Activated naive CD4-positive, alpha-beta T cell treated with Interleukin-2 at 50 U/mL for 16 hours (primary cell): ENCODE data around the gene RSPH9.
"Not testable (repeated sequence)": the region's sequence is repeated elsewhere in the genome, so short reads cannot be mapped to it uniquely, and the experiment has no call there.

Experiments
- DNase-seq: peaks from one replicate; pipeline ENCODE4 v3.0.0-alpha.2; 2020

RSPH9 gene

DNA sequence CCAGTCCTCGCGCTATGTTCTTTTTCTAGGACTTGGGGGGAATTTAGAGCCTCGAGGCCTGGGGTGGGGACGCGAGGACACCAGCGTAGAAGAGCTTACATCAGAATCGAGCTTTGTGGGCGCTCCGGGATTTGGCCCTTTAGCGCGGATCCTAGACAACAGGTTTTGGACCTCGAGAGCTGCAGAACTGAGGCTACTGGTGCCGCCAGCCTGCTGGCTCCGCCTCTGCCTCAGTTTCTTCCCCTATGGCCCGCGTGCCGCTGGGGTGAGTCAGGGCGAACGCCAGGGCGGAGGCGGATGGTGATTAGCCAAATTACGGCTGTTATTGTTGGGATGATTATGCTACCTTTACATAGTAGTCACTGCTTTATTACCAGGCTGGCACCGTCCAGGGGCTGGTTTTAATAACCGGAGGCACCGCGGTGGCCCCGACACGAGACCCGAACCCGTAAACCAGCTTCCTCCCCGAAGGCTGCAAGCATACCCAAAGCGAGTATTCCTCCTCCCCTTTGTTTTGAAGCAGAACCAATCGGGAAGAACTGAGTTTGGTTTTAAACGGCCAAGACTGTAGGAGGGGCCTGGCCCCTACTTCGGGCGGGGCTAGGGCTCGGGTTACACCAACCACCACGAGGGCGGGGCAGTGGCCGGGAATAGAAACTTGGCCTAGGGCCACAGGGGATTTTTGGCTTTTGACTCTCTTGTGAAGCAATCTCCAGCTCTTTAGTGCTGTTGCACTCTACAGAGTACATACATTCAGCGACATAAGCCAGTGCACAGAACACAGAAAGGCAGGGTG lies 15.1 kb upstream of the RSPH9 start:
- DNase-seq = peak; percentile 92

- no peak for DNase-seq
Observed at GRCh38 chr6:43630980-43631619, 13.7 kb upstream of the RSPH9 start.

GRCh38 chr6:43633002-43633401 lies 11.8 kb upstream of the RSPH9 start:
- DNase-seq = not testable (repeated sequence)

DNA sequence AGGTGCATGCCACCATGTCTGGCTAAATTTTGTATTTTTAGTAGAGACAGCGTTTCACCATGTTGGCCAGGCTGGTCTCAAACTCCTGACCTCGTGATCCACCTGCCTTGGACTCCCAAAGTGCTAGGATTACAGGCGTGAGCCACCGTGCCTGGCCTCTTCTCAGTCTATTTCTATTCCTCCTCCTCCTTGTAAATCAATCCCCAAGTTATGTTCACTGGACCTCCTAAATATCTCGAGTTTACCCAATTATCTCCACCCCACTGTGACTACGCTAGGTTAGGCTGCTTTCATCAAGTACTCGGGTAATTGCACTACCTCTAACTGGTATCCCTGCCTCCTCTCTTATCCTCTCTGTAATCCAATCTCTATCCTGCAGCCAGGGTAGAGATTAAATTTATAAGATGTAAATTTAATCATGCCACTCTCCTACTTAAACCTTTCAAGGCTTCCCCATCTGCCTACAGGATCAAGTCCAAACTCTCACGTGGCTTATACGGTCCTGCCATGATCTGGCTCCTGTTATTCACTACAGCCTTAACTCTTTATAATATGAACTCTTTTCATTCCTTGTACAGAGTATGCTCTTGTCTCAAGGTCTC lies 10.0 kb upstream of the RSPH9 start:
- DNase-seq = no peak

GRCh38 chr6:43635387-43636307 lies 9.2 kb upstream of the RSPH9 start, which contains the start of gene MAD2L1BP:
MAD2L1BP (plus strand) TSS chr6:43635840; CDS start chr6:43635876, 36 bp downstream.
- peak; percentile 90 for DNase-seq

DNA sequence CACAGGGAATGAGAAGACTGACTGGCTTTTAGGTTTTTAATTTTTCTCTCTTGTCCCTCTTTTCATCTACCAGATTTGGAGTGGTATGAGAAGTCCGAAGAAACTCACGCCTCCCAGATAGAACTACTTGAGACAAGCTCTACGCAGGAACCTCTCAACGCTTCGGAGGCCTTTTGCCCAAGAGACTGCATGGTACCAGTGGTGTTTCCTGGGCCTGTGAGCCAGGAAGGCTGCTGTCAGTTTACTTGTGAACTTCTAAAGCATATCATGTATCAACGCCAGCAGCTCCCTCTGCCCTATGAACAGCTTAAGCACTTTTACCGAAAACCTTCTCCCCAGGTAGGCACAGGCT lies 8.6 kb upstream of the RSPH9 start:
- DNase-seq = peak; percentile 7

GRCh38 chr6:43639984-43640800 lies 4.6 kb upstream of the RSPH9 start:
- DNase-seq = no peak

GRCh38 chr6:43645613-43645964 lies 753 bp downstream of the RSPH9 start:
- DNase-seq = no peak

- no peak for DNase-seq
Observed at GRCh38 chr6:43647613-43648012, 2.8 kb downstream of the RSPH9 start.

DNA sequence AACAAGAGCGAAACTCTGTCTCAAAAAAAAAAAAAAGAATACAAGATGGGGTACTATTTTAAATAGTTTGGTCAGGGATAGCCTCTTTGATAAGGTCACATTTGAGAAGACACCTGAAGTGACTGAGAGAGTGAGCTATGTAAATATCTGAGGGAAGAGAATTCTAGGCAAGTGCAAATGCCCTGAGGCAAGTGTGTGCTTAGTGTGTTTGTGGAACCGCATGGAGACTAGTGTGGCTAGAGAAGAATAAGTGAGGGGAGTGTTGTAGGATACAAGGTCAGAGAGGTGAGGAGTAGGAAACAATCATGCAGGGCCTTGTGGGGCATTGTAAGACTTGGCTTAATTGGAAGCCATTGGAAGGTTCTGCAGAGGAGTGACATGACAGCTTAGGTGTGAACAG lies 3.4 kb downstream of the RSPH9 start:
- no peak for DNase-seq

DNA sequence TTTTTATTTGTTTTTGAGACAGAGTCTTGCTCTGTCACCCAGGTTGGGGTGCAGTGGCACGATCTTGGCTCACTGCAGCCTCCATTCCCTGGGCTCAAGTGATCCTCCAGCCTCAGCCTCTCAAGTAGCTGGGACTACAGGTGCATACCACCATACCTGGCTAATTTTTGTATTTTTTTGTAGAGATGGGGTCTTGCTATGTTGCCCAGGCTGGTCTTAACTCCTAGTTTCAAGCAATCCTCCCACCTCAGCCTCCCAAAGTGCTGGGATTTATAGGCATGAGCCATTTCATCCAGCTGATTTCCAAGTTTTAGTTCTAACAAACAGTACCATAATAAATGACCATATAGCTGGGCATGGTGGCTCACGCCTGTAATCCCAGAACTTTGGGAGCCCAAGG lies 8.0 kb downstream of the RSPH9 start:
- DNase-seq = not testable (repeated sequence)

- DNase-seq = no peak
Observed at GRCh38 chr6:43657221-43657802, 12.5 kb downstream of the RSPH9 start.

GRCh38 chr6:43658161-43658560 lies 13.3 kb downstream of the RSPH9 start:
- no peak for DNase-seq

- not testable (repeated sequence) for DNase-seq
Observed at GRCh38 chr6:43662948-43663347, 18.1 kb downstream of the RSPH9 start.

DNA sequence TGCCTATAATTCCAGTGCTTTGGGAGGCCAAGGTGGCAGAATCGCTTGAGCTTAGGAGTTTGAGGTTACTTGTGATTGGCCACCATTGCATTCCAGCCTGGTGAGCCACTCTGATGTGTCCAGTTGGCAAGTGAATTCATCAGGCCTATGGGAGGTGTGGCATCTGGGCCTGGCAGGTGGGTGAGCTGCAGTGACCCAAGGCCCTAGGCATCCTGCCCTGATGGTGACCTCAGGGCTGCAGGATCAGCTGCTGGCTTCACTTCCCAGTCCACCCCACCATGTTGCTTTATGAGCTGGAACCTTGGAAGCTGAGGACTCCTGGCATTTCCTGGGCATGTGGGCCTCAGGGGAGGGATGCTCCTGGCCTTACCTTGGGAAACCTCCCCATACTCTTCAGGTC lies 20.5 kb downstream of the RSPH9 start:
- DNase-seq = no peak

- no peak for DNase-seq
Observed at GRCh38 chr6:43666196-43666920, 21.5 kb downstream of the RSPH9 start.

DNA sequence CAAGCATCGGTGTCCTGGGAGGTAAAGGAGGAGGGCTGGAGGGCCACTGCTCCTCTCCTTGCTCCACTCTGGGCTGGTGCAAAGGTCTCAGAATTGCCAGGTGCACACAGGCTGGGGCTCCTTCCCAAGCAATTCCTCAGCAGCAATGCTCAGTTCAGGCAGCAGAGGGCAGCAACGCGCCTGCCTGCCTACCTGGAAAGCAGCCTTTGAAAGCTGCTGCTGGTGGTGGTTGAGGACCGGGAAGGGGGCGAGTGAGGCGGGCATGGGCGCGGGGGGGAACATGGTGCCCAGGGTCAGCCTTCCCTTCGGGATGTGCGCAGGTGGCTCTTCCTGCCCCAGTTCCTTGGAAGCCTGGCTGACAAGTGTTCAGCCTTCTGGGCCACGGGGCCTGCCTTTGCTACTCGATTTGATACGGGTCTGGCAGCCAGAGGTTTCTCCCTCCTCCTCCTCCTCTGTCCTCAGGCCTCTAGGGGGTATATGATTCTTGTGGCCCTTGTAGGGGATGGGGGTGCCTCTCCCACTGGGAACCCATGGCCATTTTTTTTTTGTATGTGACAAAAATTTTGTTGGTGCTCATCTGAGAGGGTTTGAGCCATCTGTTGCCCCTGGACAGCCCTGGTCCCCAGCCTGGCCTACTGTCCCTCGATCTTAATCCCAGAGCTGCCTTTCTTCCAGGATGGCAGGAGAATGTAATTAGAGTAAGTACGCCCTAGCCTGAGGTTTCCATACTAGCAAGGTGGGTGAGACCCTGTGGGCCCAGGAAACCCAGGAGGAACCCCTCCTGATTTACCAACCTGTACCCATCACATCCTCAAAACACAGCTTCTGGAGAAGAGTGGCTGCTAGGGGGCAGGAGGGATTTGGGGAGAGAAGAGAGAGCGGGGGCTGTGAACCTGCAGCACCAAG lies 22.7 kb downstream of the RSPH9 start:
- peak; percentile 86 for DNase-seq

GRCh38 chr6:43668151-43669028 lies 23.6 kb downstream of the RSPH9 start:
- DNase-seq = peak; percentile 39
